ENCODE results near the gene CDK5. TPM values are rescaled to one million over a fixed set of nuclear protein-coding genes. Genes with fewer than 3 reads are reported as not detected.

The CDK5 gene
- polyA plus RNA-seq, 1 donor (not counting 4 experiments of a cell fraction or from before 2014, with no cell fraction given), result 19.3 TPM

DNA sequence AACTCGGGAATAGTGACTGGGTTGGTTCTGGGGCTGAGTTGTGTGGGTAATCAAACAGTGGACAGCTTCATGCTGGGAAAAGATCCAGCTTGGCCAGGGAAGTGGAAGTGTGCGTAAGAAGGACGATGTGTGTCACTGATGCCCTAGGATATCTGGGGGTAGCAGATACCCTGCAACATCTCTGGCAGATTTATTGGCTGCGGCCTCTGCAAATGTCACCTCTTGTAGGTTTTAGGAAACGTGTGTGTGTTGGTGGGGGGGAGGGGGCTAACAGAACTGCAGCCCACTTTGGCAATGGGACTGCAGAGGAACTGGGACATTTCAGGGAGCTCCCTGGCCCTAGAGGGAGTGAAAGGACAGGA lies 27.6 kb upstream of the CDK5 start:
- Histone ChIP-seq H3K9ac (ENCODE audit: control insufficient read depth, extremely low read depth, insufficient read depth, low read length) (no peak overlapping the region), H4K20me1 (ENCODE audit: control insufficient read depth, extremely low read depth, insufficient read depth, low read length) (no peaks in the 10 kb centered on the region), H3K36me3 (ENCODE audit: control insufficient read depth in 2 of 2, extremely low read depth in 1 of 2, insufficient read depth in 2 of 2, low read length in 2 of 2) (peaks cover 0 to 2% of the 10 kb centered on the region in 2 experiments), H2AFZ (ENCODE audit: control insufficient read depth, low read length) (no peak overlapping the region), H3K4me2 (ENCODE audit: control insufficient read depth, extremely low read depth, insufficient read depth, low read depth, low read length) (no peak overlapping the region), H3K9me1 (ENCODE audit: control insufficient read depth, extremely low read depth, insufficient read depth, low read length) (no peaks in the 10 kb centered on the region), H3K9me3 (ENCODE audit: control insufficient read depth, low read depth, low read length) (no peaks in the 10 kb centered on the region), H3K4me1 (ENCODE audit: control insufficient read depth, extremely low read depth, insufficient read depth, low read length) (peaks cover 40% of the 10 kb centered on the region), H3K79me2 (ENCODE audit: control insufficient read depth, insufficient read depth, low read length) (peaks cover 47% of the 10 kb centered on the region), H3K27ac (ENCODE audit: control insufficient read depth, insufficient read depth, low read length) (no peak overlapping the region), H3K27me3 (ENCODE audit: control insufficient read depth, extremely low read depth, insufficient read depth, low read length) (no peaks in the 10 kb centered on the region), H3K4me3 (ENCODE audit: control insufficient read depth in 2 of 3, extremely low read depth in 1 of 3, insufficient read depth in 2 of 3, low read depth in 1 of 3, low read length in 3 of 3) (no peak overlapping the region)
- no peak for FAIRE-seq
- no peak for DNase-seq (ENCODE audit: low read depth, low spot score)
- dilution Hi-C loops (cut with MboI; ENCODE audit: extremely low pct_ligation_motif_present, low sequenced_read_pairs), result no loop called here
- no peak for TF ChIP-seq EZH2 (IDR thresholded peaks at IDR 0.05; ENCODE audit: low read length)
- TF ChIP-seq, protein P1, sequence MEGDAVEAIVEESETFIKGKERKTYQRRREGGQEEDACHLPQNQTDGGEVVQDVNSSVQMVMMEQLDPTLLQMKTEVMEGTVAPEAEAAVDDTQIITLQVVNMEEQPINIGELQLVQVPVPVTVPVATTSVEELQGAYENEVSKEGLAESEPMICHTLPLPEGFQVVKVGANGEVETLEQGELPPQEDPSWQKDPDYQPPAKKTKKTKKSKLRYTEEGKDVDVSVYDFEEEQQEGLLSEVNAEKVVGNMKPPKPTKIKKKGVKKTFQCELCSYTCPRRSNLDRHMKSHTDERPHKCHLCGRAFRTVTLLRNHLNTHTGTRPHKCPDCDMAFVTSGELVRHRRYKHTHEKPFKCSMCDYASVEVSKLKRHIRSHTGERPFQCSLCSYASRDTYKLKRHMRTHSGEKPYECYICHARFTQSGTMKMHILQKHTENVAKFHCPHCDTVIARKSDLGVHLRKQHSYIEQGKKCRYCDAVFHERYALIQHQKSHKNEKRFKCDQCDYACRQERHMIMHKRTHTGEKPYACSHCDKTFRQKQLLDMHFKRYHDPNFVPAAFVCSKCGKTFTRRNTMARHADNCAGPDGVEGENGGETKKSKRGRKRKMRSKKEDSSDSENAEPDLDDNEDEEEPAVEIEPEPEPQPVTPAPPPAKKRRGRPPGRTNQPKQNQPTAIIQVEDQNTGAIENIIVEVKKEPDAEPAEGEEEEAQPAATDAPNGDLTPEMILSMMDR (optimal IDR thresholded peaks at IDR 0.05 in 1 of 3, IDR thresholded peaks at IDR 0.05 in 1 of 3, conservative IDR thresholded peaks at IDR 0.05 in 1 of 3; ENCODE audit: extremely low read depth in 1 of 3, insufficient read depth in 2 of 3, low read length in 3 of 3), result no peak

DNA sequence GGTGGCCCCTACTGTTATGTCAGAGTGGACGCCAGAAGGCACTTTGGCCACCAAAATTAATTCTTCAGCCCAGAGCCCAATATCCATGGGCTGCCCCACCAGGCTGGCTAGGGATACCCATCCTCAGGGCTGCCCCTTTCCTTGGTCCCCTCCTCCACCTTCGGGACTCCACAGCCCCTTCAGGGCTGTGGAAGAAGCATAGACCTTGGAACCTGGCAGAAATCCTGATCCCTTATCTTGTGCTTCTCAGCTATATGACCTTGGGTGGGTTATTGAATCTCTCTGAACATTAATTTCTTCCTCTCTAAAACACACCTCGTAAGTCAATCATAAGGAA lies 26.1 kb upstream of the CDK5 start:
- DNase-seq (ENCODE audit: low read depth, low spot score), result no peak
- Histone ChIP-seq H3K4me1 (ENCODE audit: control insufficient read depth, extremely low read depth, insufficient read depth, low read length) (peaks cover 37% of the 10 kb centered on the region), H3K4me3 (ENCODE audit: control insufficient read depth in 2 of 3, extremely low read depth in 1 of 3, insufficient read depth in 2 of 3, low read depth in 1 of 3, low read length in 3 of 3) (peak overlapping the region; percentile 68 to 82 (median 79)), H3K9me3 (ENCODE audit: control insufficient read depth, low read depth, low read length) (no peaks in the 10 kb centered on the region), H3K9me1 (ENCODE audit: control insufficient read depth, extremely low read depth, insufficient read depth, low read length) (no peaks in the 10 kb centered on the region), H3K79me2 (ENCODE audit: control insufficient read depth, insufficient read depth, low read length) (peaks cover 47% of the 10 kb centered on the region), H3K4me2 (ENCODE audit: control insufficient read depth, extremely low read depth, insufficient read depth, low read depth, low read length) (peak overlapping the region; percentile 70), H3K9ac (ENCODE audit: control insufficient read depth, extremely low read depth, insufficient read depth, low read length) (peak overlapping the region; percentile 18), H2AFZ (ENCODE audit: control insufficient read depth, low read length) (peak overlapping the region; percentile 73), H3K27me3 (ENCODE audit: control insufficient read depth, extremely low read depth, insufficient read depth, low read length) (no peaks in the 10 kb centered on the region), H3K36me3 (ENCODE audit: control insufficient read depth in 2 of 2, extremely low read depth in 1 of 2, insufficient read depth in 2 of 2, low read length in 2 of 2) (peaks cover 2% of the 10 kb centered on the region in 2 experiments), H4K20me1 (ENCODE audit: control insufficient read depth, extremely low read depth, insufficient read depth, low read length) (no peaks in the 10 kb centered on the region), H3K27ac (ENCODE audit: control insufficient read depth, insufficient read depth, low read length) (no peak overlapping the region)
- TF ChIP-seq, protein P1 (optimal IDR thresholded peaks at IDR 0.05 in 1 of 3, IDR thresholded peaks at IDR 0.05 in 1 of 3, conservative IDR thresholded peaks at IDR 0.05 in 1 of 3; ENCODE audit: extremely low read depth in 1 of 3, insufficient read depth in 2 of 3, low read length in 3 of 3), result no peak
- no peak for TF ChIP-seq EZH2 (IDR thresholded peaks at IDR 0.05; ENCODE audit: low read length)
- FAIRE-seq, result no peak
- dilution Hi-C loops (cut with MboI; ENCODE audit: extremely low pct_ligation_motif_present, low sequenced_read_pairs), result no loop called here

All from keratinocyte (primary cell).